ENCODE measurements around the gene CAMK1.

The CAMK1 gene

GRCh38 chr3:9713142-9713541 lies 56.6 kb downstream of the CAMK1 start:
- TF ChIP-seq SPI1 (IDR thresholded peaks at IDR 0.05; ENCODE audit: borderline replicate concordance, low read depth) (no peak), GABPA (IDR thresholded peaks at IDR 0.05; ENCODE audit: low read depth) (no peak), POLR2AphosphoS5 (IDR thresholded peaks at IDR 0.05; ENCODE audit: low read depth) (no peak)
- TF ChIP-seq, protein P1, sequence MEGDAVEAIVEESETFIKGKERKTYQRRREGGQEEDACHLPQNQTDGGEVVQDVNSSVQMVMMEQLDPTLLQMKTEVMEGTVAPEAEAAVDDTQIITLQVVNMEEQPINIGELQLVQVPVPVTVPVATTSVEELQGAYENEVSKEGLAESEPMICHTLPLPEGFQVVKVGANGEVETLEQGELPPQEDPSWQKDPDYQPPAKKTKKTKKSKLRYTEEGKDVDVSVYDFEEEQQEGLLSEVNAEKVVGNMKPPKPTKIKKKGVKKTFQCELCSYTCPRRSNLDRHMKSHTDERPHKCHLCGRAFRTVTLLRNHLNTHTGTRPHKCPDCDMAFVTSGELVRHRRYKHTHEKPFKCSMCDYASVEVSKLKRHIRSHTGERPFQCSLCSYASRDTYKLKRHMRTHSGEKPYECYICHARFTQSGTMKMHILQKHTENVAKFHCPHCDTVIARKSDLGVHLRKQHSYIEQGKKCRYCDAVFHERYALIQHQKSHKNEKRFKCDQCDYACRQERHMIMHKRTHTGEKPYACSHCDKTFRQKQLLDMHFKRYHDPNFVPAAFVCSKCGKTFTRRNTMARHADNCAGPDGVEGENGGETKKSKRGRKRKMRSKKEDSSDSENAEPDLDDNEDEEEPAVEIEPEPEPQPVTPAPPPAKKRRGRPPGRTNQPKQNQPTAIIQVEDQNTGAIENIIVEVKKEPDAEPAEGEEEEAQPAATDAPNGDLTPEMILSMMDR (IDR thresholded peaks at IDR 0.05; ENCODE audit: insufficient read depth, low read length), result no peak
- TF ChIP-seq, protein P2, sequence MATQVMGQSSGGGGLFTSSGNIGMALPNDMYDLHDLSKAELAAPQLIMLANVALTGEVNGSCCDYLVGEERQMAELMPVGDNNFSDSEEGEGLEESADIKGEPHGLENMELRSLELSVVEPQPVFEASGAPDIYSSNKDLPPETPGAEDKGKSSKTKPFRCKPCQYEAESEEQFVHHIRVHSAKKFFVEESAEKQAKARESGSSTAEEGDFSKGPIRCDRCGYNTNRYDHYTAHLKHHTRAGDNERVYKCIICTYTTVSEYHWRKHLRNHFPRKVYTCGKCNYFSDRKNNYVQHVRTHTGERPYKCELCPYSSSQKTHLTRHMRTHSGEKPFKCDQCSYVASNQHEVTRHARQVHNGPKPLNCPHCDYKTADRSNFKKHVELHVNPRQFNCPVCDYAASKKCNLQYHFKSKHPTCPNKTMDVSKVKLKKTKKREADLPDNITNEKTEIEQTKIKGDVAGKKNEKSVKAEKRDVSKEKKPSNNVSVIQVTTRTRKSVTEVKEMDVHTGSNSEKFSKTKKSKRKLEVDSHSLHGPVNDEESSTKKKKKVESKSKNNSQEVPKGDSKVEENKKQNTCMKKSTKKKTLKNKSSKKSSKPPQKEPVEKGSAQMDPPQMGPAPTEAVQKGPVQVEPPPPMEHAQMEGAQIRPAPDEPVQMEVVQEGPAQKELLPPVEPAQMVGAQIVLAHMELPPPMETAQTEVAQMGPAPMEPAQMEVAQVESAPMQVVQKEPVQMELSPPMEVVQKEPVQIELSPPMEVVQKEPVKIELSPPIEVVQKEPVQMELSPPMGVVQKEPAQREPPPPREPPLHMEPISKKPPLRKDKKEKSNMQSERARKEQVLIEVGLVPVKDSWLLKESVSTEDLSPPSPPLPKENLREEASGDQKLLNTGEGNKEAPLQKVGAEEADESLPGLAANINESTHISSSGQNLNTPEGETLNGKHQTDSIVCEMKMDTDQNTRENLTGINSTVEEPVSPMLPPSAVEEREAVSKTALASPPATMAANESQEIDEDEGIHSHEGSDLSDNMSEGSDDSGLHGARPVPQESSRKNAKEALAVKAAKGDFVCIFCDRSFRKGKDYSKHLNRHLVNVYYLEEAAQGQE (IDR thresholded peaks at IDR 0.05; ENCODE audit: insufficient replicate concordance, low read depth), result no peak
- Histone ChIP-seq H3K4me3 (replicated peaks; ENCODE audit: insufficient read depth, low read length) (no peak overlapping the region), H3K27me3 (ENCODE audit: insufficient read depth, poor library complexity, severe bottlenecking) (no peaks in the 10 kb centered on the region), H3K27ac (replicated peaks) (no peak overlapping the region)
- DNase-seq (ENCODE audit: low read depth in 1 of 2, low spot score in 1 of 2), result no peak

GRCh38 chr3:9712415-9712814 lies 57.3 kb downstream of the CAMK1 start:
- TF ChIP-seq, protein P2 (IDR thresholded peaks at IDR 0.05; ENCODE audit: insufficient replicate concordance, low read depth), result no peak
- TF ChIP-seq POLR2AphosphoS5 (IDR thresholded peaks at IDR 0.05; ENCODE audit: low read depth) (no peak), SPI1 (IDR thresholded peaks at IDR 0.05; ENCODE audit: borderline replicate concordance, low read depth) (no peak), GABPA (IDR thresholded peaks at IDR 0.05; ENCODE audit: low read depth) (no peak)
- TF ChIP-seq, protein P1 (IDR thresholded peaks at IDR 0.05; ENCODE audit: insufficient read depth, low read length), result no peak

GRCh38 chr3:9710174-9710739 lies 59.5 kb downstream of the CAMK1 start:
- no peak overlapping the region for H3K27ac ChIP-seq (replicated peaks)
- TF ChIP-seq, protein P1 (IDR thresholded peaks at IDR 0.05; ENCODE audit: insufficient read depth, low read length), result no peak
- TF ChIP-seq POLR2AphosphoS5 (IDR thresholded peaks at IDR 0.05; ENCODE audit: low read depth) (no peak), GABPA (IDR thresholded peaks at IDR 0.05; ENCODE audit: low read depth) (no peak), SPI1 (IDR thresholded peaks at IDR 0.05; ENCODE audit: borderline replicate concordance, low read depth) (no peak)
- TF ChIP-seq, protein P2 (IDR thresholded peaks at IDR 0.05; ENCODE audit: insufficient replicate concordance, low read depth), result no peak
- peaks cover 3% of the 10 kb centered on the region for H3K27me3 ChIP-seq (ENCODE audit: insufficient read depth, poor library complexity, severe bottlenecking)
- no peak for DNase-seq (ENCODE audit: low read depth in 1 of 2, low spot score in 1 of 2)
- no peak overlapping the region for H3K4me3 ChIP-seq (replicated peaks; ENCODE audit: insufficient read depth, low read length)

More at GRCh38 chr3:9712415-9712814, 57.3 kb downstream of the CAMK1 start:
- DNase-seq (ENCODE audit: low read depth in 1 of 2, low spot score in 1 of 2), result no peak
- Histone ChIP-seq H3K4me3 (replicated peaks; ENCODE audit: insufficient read depth, low read length) (no peak overlapping the region), H3K27me3 (ENCODE audit: insufficient read depth, poor library complexity, severe bottlenecking) (no peaks in the 10 kb centered on the region), H3K27ac (replicated peaks) (no peak overlapping the region)
